ENCODE measurements around the gene CER1.
"Not testable (repeated sequence)": the region's sequence is repeated elsewhere in the genome, so short reads cannot be mapped to it uniquely, and the experiment has no call there.

CER1 gene

DNA sequence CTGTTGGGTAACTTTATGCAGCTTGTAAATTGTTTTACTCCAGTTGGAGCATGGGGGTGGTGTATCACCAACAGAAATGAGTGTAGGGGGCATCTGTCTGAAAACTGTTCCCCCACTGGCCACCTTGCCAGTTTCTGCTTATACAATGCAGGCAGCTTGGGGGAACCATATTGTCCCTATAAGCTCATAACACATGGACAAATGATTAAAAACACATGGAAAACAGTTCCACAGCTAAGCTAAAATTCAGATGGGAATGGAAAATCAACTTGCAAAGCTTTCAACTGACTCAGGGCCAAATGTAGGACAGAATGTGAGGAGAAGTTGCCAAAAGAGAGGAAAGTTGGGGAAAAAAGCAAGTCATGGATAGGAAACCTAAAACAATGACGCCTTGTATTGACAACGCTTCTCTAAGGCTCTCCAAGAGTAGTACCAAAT, 7.9 kb upstream of the CER1 start:
- DNase-seq: no peak
- in situ Hi-C loops (cut with HindIII; ENCODE audit: low pct_ligation_motif_present, low pct_unique_long_range_greater_than_20kb, low sequenced_read_pairs): no loop called here

DNA sequence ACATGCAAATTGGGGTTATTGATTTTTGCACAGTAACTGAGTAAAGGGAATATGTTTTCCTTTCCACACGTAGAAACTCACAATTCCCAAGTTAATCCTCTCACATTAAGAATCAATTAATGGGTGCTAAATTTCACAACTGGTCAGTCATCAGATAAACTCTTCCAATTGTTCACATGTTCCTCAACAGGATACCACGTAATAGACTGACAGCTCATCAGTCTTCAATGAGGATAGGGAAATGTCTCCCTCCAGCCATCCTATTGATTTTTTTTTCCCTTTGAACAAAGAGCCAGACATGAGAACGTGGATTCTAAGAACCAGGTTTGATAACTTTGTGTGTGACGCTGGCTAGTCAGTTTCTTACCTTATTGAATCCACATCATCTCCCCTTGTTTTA, 768 bp upstream of the CER1 start:
- in situ Hi-C loops (cut with HindIII; ENCODE audit: low pct_ligation_motif_present, low pct_unique_long_range_greater_than_20kb, low sequenced_read_pairs): no loop called here

DNA sequence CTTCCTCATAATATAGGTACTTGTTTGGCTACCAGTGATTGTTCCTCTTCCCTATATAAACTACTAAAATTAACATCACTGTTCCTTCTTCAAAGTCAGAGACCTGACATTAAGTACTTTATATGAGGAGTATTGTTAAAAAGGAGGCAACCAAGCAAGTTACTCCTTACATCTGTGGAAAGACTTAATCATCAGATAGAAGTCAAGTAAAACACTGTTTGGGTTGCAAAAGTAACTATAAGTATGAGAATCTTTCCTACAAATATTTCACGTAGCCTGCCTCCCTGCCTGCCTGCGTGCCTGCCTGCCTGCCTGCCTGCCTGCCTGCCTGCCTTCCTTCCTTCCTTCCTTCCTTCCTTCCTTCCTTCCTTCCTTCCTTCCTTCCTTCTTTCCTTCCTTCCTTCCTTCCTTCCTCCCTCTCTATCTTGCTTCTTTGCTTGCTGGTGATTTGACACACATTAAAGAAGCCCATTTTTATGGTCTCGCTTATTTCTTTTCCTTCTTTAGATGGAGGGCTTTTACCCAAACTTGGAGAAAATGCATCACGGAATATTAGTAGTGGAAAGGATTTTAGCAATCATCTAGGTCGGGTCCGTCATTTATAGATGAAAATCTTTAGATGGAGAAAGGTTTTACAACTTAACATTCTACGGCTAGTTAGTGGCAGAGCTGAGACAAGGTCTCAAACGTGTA, 3.2 kb downstream of the CER1 start:
- in situ Hi-C loops (cut with HindIII; ENCODE audit: low pct_ligation_motif_present, low pct_unique_long_range_greater_than_20kb, low sequenced_read_pairs): no loop called here
- DNase-seq: no peak

More for the DNA sequence above, 768 bp upstream of the CER1 start:
- DNase-seq: no peak

DNA sequence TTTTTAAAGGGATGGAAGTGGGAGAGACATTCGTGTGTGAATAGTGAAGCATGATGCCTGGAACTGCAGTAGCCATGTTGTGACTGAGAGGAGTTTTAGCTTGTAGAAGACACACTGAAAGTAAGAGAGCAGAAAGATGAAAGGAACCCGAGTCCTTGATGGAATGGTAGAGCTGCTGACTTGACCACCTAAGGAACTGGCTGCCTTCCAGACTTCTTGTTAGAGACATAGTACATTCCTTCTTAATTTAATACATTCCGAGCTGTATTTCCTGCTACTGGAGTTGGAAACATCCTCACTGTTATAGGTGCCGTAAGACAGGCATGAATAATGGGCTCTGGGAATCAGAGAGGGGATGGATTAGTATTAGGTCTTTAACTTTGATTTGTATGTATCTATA, 7.4 kb downstream of the CER1 start:
- DNase-seq: no peak
- in situ Hi-C loops (cut with HindIII; ENCODE audit: low pct_ligation_motif_present, low pct_unique_long_range_greater_than_20kb, low sequenced_read_pairs): no loop called here

DNA sequence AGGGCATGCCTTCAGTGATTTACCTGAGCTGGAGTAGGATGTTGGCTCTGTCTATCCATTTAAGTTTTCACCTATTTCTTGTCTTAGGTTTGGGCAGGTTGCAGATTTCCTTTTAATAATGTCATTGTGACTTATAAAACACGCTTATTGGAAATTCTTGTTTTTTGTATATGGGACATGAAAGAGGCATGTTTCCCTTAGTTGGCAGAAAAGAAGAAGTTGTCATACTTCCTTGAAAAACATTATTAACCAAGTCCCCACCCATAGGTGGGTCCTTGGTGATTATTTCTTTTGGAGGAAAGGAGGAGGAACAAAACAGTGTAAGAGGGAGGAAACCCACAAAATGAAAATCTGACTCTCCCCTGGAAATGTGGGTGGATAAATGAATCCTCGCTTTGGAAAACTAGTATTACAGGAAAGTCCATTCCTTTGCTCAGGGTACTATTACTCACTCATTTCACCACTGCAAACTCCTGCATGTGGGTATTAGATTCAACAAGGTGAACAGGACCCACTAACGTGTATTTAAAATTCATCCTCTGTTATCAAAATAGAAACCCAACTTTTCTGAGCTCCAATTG, 9.3 kb downstream of the CER1 start:
- no peak for DNase-seq
- in situ Hi-C loops (cut with HindIII; ENCODE audit: low pct_ligation_motif_present, low pct_unique_long_range_greater_than_20kb, low sequenced_read_pairs): no loop called here

DNA sequence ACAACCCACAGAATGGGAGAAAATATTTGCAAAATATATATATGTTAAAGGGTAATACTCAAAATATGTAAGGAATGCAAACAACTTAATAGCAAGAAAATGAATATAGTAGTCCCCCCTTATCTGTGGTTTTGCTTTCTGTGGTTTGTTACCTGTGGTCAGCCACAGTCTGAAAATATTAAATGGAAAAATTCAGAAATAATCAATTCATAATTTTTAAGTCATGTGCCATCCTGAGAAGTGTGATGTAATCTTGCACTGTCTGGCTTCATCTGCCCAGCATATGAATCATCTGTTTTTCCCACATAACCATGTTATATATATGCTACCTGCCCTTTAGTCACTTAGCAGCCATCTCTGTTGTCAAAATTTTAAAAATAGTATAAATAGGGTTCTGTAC, 11.7 kb downstream of the CER1 start:
- DNase-seq: no peak

DNA sequence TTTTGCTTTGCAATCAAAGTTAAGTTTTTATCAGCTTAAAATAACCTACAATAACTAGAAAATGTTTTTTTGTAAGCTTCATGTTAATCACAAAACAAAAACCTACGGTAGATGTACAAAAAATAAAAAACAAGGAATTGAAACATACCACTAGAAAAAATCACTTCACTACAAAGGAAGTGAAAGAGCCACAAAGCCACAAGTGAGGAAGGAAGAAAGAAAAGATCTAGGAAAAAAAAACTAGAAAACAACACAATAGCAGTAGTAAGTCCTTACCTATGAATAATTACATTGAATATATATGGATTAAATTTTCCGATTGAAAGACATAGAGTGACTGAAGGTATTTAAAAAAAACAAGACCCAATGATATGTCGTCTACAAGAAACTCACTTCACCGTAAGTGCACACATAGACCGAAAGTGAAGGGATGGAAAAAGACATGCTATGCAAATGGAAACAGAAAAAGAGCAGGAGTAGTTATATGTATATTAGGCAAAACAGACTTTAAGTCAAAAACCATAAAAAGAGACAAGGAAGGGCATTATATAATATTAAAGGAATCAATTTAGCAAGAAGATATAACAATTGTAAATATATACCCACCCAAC, 15.9 kb downstream of the CER1 start:
- in situ Hi-C loops (cut with HindIII; ENCODE audit: low pct_ligation_motif_present, low pct_unique_long_range_greater_than_20kb, low sequenced_read_pairs): no loop called here
- no peak for DNase-seq

More for the DNA sequence above, 11.7 kb downstream of the CER1 start:
- in situ Hi-C loops (cut with HindIII; ENCODE audit: low pct_ligation_motif_present, low pct_unique_long_range_greater_than_20kb, low sequenced_read_pairs): no loop called here

DNA sequence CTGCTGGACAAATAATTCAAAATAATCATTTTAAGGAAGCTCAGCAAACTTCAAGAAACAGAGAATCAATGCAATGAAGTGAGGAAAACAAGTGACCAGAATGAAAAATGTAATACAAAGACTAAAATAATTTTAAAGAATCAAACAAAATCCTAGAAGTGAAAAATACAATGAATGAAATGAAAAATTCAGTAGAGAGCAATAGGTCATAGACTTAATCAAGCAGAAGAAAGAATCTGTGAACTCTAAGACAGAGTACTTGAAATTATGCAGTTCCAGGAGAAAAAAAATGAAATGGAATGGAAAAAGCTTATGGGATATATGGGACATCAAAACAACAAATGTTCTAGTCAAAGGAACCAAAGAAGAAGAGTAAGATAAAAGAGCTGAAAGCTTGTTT, 17.5 kb downstream of the CER1 start:
- in situ Hi-C loops (cut with HindIII; ENCODE audit: low pct_ligation_motif_present, low pct_unique_long_range_greater_than_20kb, low sequenced_read_pairs): no loop called here
- no peak for DNase-seq

DNA sequence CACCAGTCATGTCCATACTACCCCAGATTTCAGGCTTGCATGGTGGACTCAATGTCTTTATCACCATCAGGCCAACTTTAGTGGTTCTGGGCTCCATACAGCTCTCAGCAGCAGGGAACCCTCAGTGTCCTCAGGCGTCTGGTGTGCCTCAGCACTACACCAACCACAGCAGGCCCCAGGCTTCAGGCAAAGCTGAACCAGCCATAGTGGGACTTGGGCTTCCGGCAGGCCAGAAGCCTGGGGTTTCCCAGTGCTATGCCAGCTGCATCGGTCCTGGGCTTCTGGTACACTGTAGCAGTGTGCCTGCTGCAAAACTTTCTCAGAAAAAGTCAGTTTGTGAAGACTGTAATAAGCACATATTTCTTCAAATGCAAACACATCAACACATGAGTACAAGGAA, 18.3 kb downstream of the CER1 start:
- in situ Hi-C loops (cut with HindIII; ENCODE audit: low pct_ligation_motif_present, low pct_unique_long_range_greater_than_20kb, low sequenced_read_pairs): no loop called here
- DNase-seq: no peak

DNA sequence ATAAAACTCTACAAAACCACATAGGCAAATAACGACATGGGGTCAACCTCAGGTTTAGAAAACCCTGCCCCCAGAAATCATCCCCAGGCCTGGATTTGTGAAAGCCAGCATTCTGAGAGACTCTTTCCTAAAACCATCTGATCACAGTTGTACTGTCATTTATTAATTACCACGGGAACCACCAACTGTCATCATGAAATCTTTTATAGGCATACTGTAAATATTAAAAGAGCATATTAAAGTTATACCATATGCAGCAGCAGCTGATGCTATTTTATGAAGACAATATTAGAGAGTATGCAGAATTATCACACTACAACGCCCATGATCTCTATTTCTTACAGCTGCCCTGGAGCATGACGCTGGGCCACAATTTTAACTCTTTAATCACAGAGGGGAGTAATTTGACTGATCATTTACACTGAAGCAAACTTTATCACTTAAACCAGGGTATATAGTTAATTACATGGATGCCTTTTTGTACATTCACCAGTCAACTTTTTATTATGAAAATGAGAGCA, 20.3 kb downstream of the CER1 start:
- in situ Hi-C loops (cut with HindIII; ENCODE audit: low pct_ligation_motif_present, low pct_unique_long_range_greater_than_20kb, low sequenced_read_pairs): no loop called here
- DNase-seq: no peak

DNA sequence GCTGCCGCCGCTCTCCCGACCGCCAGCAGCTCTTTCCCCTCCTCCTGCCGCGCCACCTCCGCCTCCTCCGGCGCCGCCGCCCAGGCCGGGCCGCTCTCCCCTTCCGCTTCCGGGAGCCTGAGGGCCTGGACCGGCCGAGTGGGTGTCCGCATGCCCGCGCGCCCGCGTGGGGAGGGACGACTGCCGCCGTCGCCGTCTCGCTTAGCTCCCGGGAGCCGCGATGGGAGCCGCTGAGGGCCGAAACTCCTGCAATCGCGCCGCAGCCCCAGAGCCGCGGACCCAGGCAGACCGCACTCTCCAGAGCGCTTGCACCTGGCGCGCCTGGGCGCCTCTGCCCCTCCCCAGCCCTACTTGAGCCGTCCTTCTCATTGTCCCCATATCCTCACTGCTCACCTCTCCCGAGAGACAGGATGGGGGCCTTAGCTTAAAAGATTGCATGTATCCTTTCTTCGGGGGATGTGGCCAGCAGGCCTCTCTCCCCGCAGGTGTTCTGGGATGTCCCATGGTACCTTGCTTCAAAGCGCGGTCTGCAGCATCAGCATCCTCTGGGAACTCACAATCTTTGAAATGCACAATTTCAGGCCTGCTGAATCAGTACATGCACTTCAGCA, 29.2 kb downstream of the CER1 start, which contains the start of gene ZDHHC21:
Gene ZDHHC21, minus strand, starts transcription at position 182 of the 611 bp plus-strand sequence. CDS start 19,092 bp downstream, outside the sequence.
- peak; percentile 55 for DNase-seq
- in situ Hi-C loops (cut with HindIII; ENCODE audit: low pct_ligation_motif_present, low pct_unique_long_range_greater_than_20kb, low sequenced_read_pairs): no loop called here

DNA sequence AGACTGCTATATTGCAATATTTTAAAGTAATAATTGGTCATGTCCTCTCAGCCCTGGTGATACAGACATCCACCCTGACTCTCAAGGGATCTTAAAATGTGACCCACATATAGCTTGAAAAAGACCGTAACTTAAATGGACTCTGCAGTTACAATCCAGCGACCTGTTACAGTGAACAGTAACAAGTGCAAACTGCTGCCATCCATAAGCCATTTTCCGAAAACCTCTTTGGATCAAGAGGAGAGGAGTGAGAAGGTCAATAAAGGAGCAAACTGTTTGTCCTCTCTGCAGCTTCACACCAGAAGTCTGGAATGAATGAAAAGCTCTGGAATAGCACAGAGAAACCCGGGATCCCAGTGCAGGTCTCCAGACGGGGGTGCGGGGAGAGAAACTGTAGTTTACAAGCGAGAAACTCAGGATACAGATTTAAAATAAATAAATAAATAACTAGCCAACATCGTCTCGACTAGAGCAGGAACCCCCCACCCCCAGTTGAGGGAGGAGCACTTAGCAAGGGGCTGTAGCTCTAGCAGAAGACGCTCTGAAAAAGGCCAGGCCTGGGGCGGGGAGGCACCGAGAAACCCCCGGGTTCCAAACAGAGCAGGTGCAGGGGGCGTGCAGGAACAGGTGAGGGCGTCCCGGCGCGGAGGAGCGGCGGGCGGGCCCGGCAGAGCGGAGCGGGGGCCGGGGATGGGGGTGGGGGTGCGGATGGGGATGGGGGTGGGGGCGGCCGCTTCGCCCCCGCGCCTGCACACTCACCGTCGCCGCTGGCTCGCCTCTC, 29.9 kb downstream of the CER1 start:
- peak; percentile 22 for DNase-seq
- in situ Hi-C loops (cut with HindIII; ENCODE audit: low pct_ligation_motif_present, low pct_unique_long_range_greater_than_20kb, low sequenced_read_pairs): no loop called here

DNA sequence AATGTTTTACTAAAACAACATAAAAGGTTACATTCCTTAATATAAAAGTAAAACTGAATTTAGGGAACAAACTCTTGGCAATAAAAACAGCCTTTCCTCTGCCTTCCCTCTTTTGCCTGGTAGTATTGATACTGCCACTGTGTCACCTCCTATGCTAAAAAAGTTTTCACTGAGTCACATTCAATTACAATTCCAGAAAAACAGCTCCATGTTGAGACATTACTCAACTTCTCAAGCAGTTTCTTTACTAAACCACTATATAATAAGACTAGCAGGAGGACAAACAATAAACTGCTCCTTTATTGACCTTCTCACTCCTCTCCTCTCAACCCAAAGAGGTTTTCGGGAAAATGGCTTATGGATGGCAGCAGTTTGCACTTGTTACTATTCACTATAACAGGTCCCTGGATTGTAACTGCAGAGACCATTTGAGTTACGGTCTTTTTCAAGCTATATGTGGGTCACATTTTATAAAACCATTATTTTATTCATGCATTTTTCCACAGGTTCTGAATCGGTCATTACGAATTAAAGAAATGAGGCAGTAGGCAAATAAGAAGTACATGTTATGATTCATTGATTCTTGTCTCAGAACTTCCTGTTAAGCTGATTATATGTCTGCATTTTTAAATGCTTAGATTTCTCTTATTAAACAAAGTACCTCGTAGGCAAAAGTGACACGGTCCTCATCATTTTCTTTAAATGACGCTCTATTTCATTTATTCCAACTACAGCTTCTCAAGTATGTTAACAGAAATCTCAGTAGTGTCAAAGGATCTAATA, 31.4 kb downstream of the CER1 start:
- DNase-seq: no peak
- in situ Hi-C loops (cut with HindIII; ENCODE audit: low pct_ligation_motif_present, low pct_unique_long_range_greater_than_20kb, low sequenced_read_pairs): no loop called here

DNA sequence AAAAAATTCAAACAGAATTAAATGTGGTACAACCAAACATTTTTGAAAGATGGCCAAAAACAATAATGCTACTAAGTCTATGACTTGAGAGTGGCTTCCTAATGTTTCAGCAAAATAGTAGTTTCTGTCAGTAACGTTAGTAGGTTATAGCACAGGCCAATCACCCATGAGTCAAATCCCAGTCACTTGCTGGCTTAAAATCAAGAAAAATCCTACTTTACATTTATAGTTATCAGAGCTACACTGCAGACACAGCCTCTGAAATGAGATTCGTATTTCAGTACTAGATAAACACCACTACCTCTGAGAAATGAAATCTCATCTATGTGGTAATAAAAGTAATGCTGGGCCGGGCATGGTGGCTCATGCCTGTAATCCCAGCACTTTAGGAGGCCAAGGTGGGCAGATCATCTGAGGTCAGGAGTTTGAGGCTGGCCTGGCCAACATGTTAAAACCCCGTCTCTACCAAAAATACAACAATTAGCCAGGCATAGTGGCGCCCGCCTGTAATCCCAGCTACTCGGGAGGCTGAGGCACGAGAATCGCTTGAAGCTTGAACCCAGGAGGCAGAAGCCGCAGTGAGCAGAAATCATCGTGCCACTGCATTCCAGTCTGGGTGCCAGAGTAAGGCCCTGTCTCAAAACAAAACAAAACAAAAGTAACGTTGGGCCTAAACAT, 35.4 kb downstream of the CER1 start:
- no peak for DNase-seq
- in situ Hi-C loops (cut with HindIII; ENCODE audit: low pct_ligation_motif_present, low pct_unique_long_range_greater_than_20kb, low sequenced_read_pairs): no loop called here

DNA sequence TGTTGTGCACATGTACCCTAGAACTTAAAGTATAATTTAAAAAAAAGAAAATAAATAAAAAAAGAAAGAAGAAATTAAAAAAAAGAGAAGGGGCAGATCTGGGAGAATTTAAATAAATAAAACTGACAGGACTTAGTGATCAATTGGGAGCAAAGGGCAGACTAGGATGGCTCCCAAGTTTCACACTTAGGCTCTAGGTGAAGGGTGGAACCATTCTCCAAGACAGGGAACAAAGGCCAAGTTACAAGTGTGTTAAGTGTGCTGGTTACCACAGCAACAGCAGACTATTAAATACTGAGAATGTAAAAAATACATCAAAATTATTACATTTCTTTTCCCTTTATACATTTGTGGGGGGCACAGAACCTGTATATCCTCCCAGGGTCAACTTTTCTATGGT, 36.4 kb downstream of the CER1 start:
- DNase-seq: no peak
- in situ Hi-C loops (cut with HindIII; ENCODE audit: low pct_ligation_motif_present, low pct_unique_long_range_greater_than_20kb, low sequenced_read_pairs): no loop called here

DNA sequence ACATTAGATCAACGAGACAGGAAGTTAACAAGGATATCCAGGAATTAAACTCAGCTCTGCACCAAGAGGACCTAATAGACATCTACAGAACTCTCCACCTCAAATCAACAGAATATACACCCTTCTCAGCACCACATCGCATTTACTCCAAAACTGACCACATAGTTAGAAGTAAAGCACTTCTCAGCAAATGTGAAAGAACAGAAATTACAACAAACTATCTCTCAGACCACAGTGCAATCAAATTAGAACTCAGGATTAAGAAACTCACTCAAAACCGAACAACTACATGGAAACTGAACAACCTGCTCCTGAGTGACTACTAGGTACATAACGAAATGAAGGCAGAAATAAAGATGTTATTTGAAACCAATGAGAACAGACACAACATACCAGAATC, 39.9 kb downstream of the CER1 start:
- in situ Hi-C loops (cut with HindIII; ENCODE audit: low pct_ligation_motif_present, low pct_unique_long_range_greater_than_20kb, low sequenced_read_pairs); DNase-seq: not testable (repeated sequence)

DNA sequence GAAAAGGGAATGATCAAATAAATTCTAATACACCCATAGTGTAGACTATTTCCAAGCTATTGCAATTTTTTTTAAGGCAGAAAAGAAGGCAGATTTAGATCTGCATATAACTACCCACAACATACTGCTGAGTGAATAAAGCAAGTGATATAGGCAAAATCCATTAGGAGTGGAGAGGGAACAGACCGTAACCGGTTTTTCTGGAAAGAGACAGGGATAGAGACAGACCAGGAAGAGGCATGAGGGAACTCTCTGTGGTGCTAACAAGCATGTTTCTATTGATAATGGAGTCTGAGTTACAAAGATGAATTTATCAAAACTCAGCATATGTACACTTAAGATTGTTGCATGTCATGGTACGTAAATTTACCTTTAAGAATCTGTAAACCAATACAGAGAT, 43.8 kb downstream of the CER1 start:
- DNase-seq: no peak

More for the DNA sequence above, 43.8 kb downstream of the CER1 start:
- in situ Hi-C loops (cut with HindIII; ENCODE audit: low pct_ligation_motif_present, low pct_unique_long_range_greater_than_20kb, low sequenced_read_pairs): no loop called here
